ENCODE results near the gene CDK6. TPM values are rescaled to one million over a fixed set of nuclear protein-coding genes. Genes with fewer than 3 reads are reported as not detected.

CDK6 gene
- total RNA-seq, 1 donor from 2014 or later = 23.3 TPM

DNA sequence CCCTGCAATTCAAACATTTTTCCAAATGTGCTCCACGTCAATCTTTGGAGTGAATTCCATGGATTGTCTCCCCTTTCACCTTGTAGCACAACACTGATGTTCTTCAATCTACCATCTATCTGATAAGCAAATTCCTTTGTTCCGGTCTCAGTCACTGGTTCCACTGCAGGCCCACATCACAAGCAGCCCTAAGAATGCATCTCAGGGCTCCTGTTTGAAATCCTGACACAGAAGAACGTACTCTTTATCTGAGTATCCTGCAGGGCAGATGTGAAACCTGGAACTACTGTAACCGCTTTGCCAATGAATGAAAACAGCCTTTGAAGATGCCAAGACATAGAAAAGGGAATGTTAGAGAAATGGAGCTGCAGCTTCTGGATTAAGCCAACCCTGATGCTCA lies 183.2 kb downstream of the CDK6 start:
- Mint-ChIP-seq H3K4me1 (ENCODE audit: low read depth) (peaks cover 21% of the 10 kb centered on the region), H3K27ac (peak overlapping the region; percentile 84), H3K9me3 (ENCODE audit: low read depth) (no peaks in the 10 kb centered on the region), H3K36me3 (ENCODE audit: insufficient read depth) (no peaks in the 10 kb centered on the region), H3K27me3 (no peaks in the 10 kb centered on the region), H3K4me3 (ENCODE audit: low read depth) (peak overlapping the region; percentile 1)
- TF ChIP-seq, protein P1, sequence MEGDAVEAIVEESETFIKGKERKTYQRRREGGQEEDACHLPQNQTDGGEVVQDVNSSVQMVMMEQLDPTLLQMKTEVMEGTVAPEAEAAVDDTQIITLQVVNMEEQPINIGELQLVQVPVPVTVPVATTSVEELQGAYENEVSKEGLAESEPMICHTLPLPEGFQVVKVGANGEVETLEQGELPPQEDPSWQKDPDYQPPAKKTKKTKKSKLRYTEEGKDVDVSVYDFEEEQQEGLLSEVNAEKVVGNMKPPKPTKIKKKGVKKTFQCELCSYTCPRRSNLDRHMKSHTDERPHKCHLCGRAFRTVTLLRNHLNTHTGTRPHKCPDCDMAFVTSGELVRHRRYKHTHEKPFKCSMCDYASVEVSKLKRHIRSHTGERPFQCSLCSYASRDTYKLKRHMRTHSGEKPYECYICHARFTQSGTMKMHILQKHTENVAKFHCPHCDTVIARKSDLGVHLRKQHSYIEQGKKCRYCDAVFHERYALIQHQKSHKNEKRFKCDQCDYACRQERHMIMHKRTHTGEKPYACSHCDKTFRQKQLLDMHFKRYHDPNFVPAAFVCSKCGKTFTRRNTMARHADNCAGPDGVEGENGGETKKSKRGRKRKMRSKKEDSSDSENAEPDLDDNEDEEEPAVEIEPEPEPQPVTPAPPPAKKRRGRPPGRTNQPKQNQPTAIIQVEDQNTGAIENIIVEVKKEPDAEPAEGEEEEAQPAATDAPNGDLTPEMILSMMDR (IDR thresholded peaks at IDR 0.05; ENCODE audit: unreplicated experiment) = no peak
- no peak for DNase-seq (ENCODE audit: low spot score, unreplicated experiment)

DNA sequence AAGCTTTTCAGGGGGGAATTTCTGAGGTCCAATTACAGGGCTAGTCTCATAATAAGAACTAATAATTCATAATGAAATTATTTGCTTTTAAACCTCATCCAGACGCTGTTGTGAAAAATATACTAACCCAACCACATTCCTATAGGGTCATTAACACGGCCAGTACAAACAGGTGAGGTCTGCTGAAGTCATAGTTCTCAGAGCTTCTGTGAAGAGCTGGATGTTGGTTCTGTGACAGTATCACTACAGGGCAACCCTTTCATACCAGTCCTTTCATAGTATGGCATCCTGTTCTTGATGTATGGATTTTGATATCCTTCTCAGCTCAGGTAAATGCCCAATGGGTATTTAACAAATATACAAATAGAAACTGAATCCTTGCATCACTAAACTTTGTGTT lies 183.8 kb downstream of the CDK6 start:
- Mint-ChIP-seq H3K4me3 (ENCODE audit: low read depth) (no peak overlapping the region), H3K36me3 (ENCODE audit: insufficient read depth) (no peaks in the 10 kb centered on the region), H3K27me3 (no peaks in the 10 kb centered on the region), H3K9me3 (ENCODE audit: low read depth) (no peaks in the 10 kb centered on the region), H3K4me1 (ENCODE audit: low read depth) (peaks cover 25% of the 10 kb centered on the region), H3K27ac (peak overlapping the region; percentile 91)
- TF ChIP-seq, protein P1 (IDR thresholded peaks at IDR 0.05; ENCODE audit: unreplicated experiment) = no peak
- no peak for DNase-seq (ENCODE audit: low spot score, unreplicated experiment)

DNA sequence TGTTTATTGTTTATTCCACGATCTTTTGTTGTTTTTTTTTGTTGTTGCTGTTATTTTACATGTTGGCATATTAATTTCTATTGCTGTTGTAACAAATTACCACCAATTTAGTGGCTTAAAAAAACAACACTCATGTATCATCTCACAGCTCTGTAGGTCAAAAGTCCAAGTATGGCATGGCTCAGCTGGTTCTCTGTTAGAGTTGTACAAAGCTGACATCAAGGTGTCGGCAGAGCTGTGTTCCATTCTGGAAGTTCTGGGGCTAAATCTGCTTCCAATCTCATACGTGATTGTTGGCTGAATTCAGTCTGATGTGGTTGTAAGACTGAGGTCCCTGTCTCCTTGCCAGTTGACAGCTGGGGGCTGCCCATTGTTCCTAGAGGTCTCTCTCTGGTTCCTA lies 186.0 kb downstream of the CDK6 start:
- Mint-ChIP-seq H3K27ac (no peak overlapping the region), H3K27me3 (no peaks in the 10 kb centered on the region), H3K4me1 (ENCODE audit: low read depth) (peaks cover 29% of the 10 kb centered on the region), H3K9me3 (ENCODE audit: low read depth) (no peaks in the 10 kb centered on the region), H3K4me3 (ENCODE audit: low read depth) (no peak overlapping the region), H3K36me3 (ENCODE audit: insufficient read depth) (no peaks in the 10 kb centered on the region)
- TF ChIP-seq, protein P1 (IDR thresholded peaks at IDR 0.05; ENCODE audit: unreplicated experiment) = no peak
- DNase-seq (ENCODE audit: low spot score, unreplicated experiment) = no peak

DNA sequence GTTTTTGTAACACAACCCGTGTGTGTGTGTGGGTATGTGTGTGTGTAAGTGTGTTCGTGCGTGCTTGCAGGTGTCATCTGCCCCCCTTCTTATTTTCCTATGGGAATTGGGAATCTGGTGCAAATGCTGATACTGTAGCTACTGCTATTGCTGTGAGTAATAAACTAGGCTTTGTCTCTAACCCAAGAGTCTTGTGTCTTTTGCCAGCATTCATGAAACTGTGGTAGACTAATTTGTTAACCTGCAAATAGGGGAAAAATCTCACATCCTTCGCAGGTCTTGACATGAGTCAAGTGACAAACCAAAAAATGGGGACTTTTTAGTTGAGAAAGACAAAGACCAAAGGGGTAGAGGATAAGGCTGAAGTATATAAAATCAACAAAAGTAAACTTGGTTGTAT lies 188.3 kb downstream of the CDK6 start:
- TF ChIP-seq, protein P1 (IDR thresholded peaks at IDR 0.05; ENCODE audit: unreplicated experiment) = no peak
- DNase-seq (ENCODE audit: low spot score, unreplicated experiment) = no peak
- Mint-ChIP-seq H3K27me3 (peaks cover 2% of the 10 kb centered on the region), H3K27ac (no peak overlapping the region), H3K4me3 (ENCODE audit: low read depth) (no peak overlapping the region), H3K4me1 (ENCODE audit: low read depth) (peaks cover 24% of the 10 kb centered on the region), H3K36me3 (ENCODE audit: insufficient read depth) (no peaks in the 10 kb centered on the region), H3K9me3 (ENCODE audit: low read depth) (no peaks in the 10 kb centered on the region)

DNA sequence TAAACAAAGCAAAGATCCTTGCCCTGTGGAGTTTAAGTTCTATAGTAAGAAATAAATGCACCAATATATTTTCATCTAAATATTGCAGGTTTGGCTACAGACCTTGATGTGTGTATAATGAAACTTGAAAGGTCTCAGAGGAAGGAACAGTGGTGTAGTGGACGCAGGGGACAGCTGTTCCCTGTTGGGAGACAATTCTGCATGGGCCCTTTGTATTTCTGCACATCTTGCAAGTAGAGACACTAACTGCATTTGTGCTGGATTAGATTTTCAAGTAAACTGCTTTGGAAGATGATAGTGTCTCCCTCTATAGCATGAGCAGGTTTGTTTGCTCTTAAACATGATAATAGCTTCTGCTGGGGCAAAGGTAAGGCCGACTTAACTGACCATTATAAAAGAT lies 188.7 kb downstream of the CDK6 start:
- peaks cover 2% of the 10 kb centered on the region for H3K27me3 Mint-ChIP-seq
- no peaks in the 10 kb centered on the region for H3K36me3 Mint-ChIP-seq (ENCODE audit: insufficient read depth)
- H3K9me3 Mint-ChIP-seq (ENCODE audit: low read depth) = no peaks in the 10 kb centered on the region
- no peak overlapping the region for H3K27ac Mint-ChIP-seq
- TF ChIP-seq, protein P1 (IDR thresholded peaks at IDR 0.05; ENCODE audit: unreplicated experiment) = no peak
- H3K4me3 Mint-ChIP-seq (ENCODE audit: low read depth) = no peak overlapping the region
- H3K4me1 Mint-ChIP-seq (ENCODE audit: low read depth) = peaks cover 21% of the 10 kb centered on the region
- no peak for DNase-seq (ENCODE audit: low spot score, unreplicated experiment)
